Adrenal gland (tissue), 5 donors: ENCODE data around the gene WNT7A.

Source experiments
- POLR2A ChIP-seq, 2 donors: fragments of 450-650 bp; IDR thresholded peaks; one replicate each; pipeline ENCODE4 v1.6.1; 2017; ENCODE audit warnings: antibody characterized with exemption in 2 of 2, mild to moderate bottlenecking in 2 of 2, moderate library complexity in 1 of 2
- TF ChIP-seq, protein P1 (sequence below), 6 experiments: fragments of 450-650 bp in 4 of 6; fragments of 200-600 bp in 2 of 6; sonication (generic) in 1 of 6; IDR thresholded peaks; 1 replicate in 5 of 6; 2 replicates in 1 of 6; pipeline versions ENCODE4 v1.5.1 to v1.8.0; 2016 to 2021; ENCODE audit warnings: antibody characterized with exemption in 6 of 6, mild to moderate bottlenecking in 2 of 6, moderate library complexity in 1 of 6
- donor health status: DM: no; HTN: no; CAD: no.

DNA sequence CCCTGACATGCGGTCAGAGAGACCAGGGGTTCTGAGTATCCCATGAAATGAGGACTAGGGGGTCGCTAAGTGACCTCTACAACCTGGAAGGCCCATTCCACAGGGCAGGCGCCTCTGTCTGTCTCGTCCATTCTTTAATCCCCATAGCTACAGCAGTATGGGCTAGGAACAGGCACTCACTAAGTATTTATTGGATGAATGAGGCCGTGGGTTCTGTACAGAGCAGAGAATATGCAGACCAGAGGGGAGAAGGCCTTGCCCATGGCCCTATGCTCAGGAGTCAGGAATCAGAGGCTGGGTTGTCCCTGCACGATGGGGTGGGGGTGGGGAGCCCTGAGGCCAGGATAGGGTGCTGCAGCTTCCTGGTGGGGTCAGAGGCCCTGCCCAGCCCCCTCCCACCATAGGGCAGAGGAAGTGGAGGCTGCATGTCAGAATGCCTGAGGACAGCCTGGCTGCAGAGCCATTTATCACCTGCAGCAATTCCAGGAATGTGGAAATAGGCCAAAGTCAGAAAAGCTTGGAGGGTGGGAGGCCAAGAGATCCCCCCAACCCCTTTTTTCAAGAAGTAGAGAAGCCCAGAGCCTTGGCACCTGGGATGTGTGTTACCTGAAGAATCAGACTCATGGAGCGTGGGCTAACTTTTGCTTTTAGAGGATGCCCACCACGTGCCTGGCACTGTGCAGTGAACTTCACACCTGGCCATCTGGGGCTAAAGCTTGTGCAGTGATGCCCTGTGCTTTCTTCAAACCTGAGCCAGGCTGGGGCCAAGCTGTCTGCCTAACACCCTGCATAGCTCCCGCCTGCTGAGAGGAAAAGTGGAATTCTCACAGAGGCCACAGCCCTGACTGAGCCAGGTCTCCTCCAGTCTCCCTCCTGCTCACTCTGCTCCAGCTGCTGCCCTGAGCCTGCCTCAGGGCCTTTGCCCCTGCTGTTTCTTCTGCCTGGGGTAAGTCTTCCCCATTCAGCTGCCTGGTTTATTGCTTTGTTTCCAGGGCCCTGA is 109.4 kb downstream of the WNT7A start:
- TF ChIP-seq POLR2A (IDR thresholded peaks at IDR 0.05), result no peak
- TF ChIP-seq, protein P1, sequence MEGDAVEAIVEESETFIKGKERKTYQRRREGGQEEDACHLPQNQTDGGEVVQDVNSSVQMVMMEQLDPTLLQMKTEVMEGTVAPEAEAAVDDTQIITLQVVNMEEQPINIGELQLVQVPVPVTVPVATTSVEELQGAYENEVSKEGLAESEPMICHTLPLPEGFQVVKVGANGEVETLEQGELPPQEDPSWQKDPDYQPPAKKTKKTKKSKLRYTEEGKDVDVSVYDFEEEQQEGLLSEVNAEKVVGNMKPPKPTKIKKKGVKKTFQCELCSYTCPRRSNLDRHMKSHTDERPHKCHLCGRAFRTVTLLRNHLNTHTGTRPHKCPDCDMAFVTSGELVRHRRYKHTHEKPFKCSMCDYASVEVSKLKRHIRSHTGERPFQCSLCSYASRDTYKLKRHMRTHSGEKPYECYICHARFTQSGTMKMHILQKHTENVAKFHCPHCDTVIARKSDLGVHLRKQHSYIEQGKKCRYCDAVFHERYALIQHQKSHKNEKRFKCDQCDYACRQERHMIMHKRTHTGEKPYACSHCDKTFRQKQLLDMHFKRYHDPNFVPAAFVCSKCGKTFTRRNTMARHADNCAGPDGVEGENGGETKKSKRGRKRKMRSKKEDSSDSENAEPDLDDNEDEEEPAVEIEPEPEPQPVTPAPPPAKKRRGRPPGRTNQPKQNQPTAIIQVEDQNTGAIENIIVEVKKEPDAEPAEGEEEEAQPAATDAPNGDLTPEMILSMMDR (IDR thresholded peaks at IDR 0.05), result no peak
